Left lobe of liver (tissue), 2 donors: ENCODE measurements around the gene SMC2. TPM values are rescaled to one million over a fixed set of nuclear protein-coding genes. Genes with fewer than 3 reads are reported as not detected.

Source experiments
- ATAC-seq: fragments of 200-7000 bp; cut with Tn5 transposase; one replicate; pipeline ENCODE4 v1.9.1; 2020; ENCODE audit warnings: mild to moderate bottlenecking, moderate library complexity
- DNase-seq: peaks from one replicate; pipeline ENCODE4 v3.0.0-alpha.2; 2020; ENCODE audit warnings: low spot score
- total RNA-seq: library from RNA; stranded (reverse); gene quantifications from one replicate; pipeline ENCODE4 v1.2.1, GENCODE V29; 2021
- donor health status: DM: no; HTN: no; CAD: no; lungs with moderate emphysema.
- donor health status: DM: no; HTN: yes; CAD: no.

Gene SMC2
- total RNA-seq, 1 donor from 2014 or later = 2.9 TPM

- ATAC-seq = no peak
- DNase-seq = no peak
Measured at GRCh38 chr9:104099630-104100029, 5.5 kb downstream of the SMC2 start.

GRCh38 chr9:104104360-104104759 is 10.3 kb downstream of the SMC2 start:
- DNase-seq (no peak), ATAC-seq (no peak)

- DNase-seq (no peak), ATAC-seq (no peak)
Measured at GRCh38 chr9:104107799-104108198, 13.7 kb downstream of the SMC2 start.

GRCh38 chr9:104108315-104108714 is 14.2 kb downstream of the SMC2 start:
- DNase-seq (no peak), ATAC-seq (no peak)

GRCh38 chr9:104110509-104110908 is 16.4 kb downstream of the SMC2 start:
- DNase-seq = no peak
- ATAC-seq = no peak

GRCh38 chr9:104118916-104119315 is 24.8 kb downstream of the SMC2 start:
- ATAC-seq = no peak
- DNase-seq = no peak

- DNase-seq = no peak
Measured at GRCh38 chr9:104121022-104121421, 26.9 kb downstream of the SMC2 start.

GRCh38 chr9:104138243-104138868 is 44.2 kb downstream of the SMC2 start:
- no peak for ATAC-seq
- DNase-seq = no peak

More at GRCh38 chr9:104121022-104121421, 26.9 kb downstream of the SMC2 start:
- ATAC-seq = no peak

GRCh38 chr9:104142799-104143549 is 48.9 kb downstream of the SMC2 start:
- ATAC-seq (no peak), DNase-seq (no peak)

GRCh38 chr9:104143550-104143910 is 49.4 kb downstream of the SMC2 start:
- DNase-seq = no peak
- no peak for ATAC-seq

- no peak for ATAC-seq
- DNase-seq = no peak
Measured at GRCh38 chr9:104144336-104144735, 50.2 kb downstream of the SMC2 start.

GRCh38 chr9:104173067-104173466 is 79.0 kb downstream of the SMC2 start:
- DNase-seq (no peak), ATAC-seq (no peak)

GRCh38 chr9:104177003-104177611 is 83.0 kb downstream of the SMC2 start:
- ATAC-seq = peak; percentile 82
- DNase-seq = no peak

GRCh38 chr9:104177676-104178075 is 83.6 kb downstream of the SMC2 start:
- DNase-seq (no peak), ATAC-seq (no peak)
